CD4-positive, alpha-beta T cell (primary cell): ENCODE data around the gene ALPL. TPM values are rescaled to one million over a fixed set of nuclear protein-coding genes. Genes with fewer than 3 reads are reported as not detected.
"Not testable (repeated sequence)": the region's sequence is repeated elsewhere in the genome, so short reads cannot be mapped to it uniquely, and the experiment has no call there.

Experiments used
- ATAC-seq: fragments of 200-7000 bp; cut with Tn5 transposase; one replicate; pipeline ENCODE4 v1.10.0; 2022; ENCODE audit warnings: mild to moderate bottlenecking; ENCODE audit not compliant: poor library complexity
- CTCF ChIA-PET: fragments of 350-600 bp; sonication (Branson Sonifier 250); formaldehyde crosslinking; loops from one replicate; lab custom pipeline; 2021; ENCODE audit warnings: antibody characterized with exemption, inconsistent platforms; lab: Charles Lee
- POLR2A ChIA-PET: fragments of 350-600 bp; sonication (Branson Sonifier 250); formaldehyde crosslinking; loops from one replicate; lab custom pipeline; 2021; ENCODE audit warnings: antibody characterized with exemption, inconsistent platforms; lab: Charles Lee
- DNase-seq, 14 experiments: peaks; one replicate each; pipeline ENCODE4 v3.0.0-alpha.2; 2013 to 2020; ENCODE audit warnings: mixed read lengths in 2 of 14
- H3K27ac ChIP-seq, 2 donors: one replicate each; pipeline versions ENCODE4 v1.5.1 to v1.7.0; 2013; ENCODE audit warnings: low read length in 2 of 2, low read depth in 1 of 2, mild to moderate bottlenecking in 1 of 2
- H3K27me3 ChIP-seq, 2 experiments: 1 replicate in 1 of 2; 2 replicates in 1 of 2; pipeline versions ENCODE4 v1.6.1 to v1.7.0; 2013; ENCODE audit warnings: low read length in 2 of 2, control low read depth in 1 of 2, mild to moderate bottlenecking in 1 of 2, moderate library complexity in 1 of 2; ENCODE audit not compliant: insufficient read depth in 2 of 2, control insufficient read depth in 1 of 2
- H3K36me3 ChIP-seq: one replicate; pipeline ENCODE4 v1.6.1; 2013; ENCODE audit warnings: low read length, control low read depth; ENCODE audit not compliant: insufficient read depth
- H3K4me1 ChIP-seq: one replicate; pipeline ENCODE4 v1.6.1; 2013; ENCODE audit warnings: low read length, control low read depth; ENCODE audit not compliant: insufficient read depth
- H3K4me3 ChIP-seq: one replicate; pipeline ENCODE4 v1.5.1; 2013; ENCODE audit warnings: mild to moderate bottlenecking, low read length, moderate library complexity
- H3K9me3 ChIP-seq, 2 experiments: 1 replicate in 1 of 2; 2 replicates in 1 of 2; pipeline versions ENCODE4 v1.6.1 to v1.7.0; 2013; ENCODE audit warnings: low read length in 2 of 2, mild to moderate bottlenecking in 2 of 2, control low read depth in 1 of 2, moderate library complexity in 1 of 2; ENCODE audit not compliant: control insufficient read depth in 1 of 2, insufficient read depth in 1 of 2
- H3K27ac Mint-ChIP-seq: one replicate; pipeline ENCODE4 v1.8.0; 2020; ENCODE audit warnings: mixed read lengths
- H3K27me3 Mint-ChIP-seq: one replicate; pipeline ENCODE4 v1.8.0; 2021; ENCODE audit warnings: mixed read lengths
- H3K36me3 Mint-ChIP-seq: one replicate; pipeline ENCODE4 v1.8.0; 2021; ENCODE audit warnings: low read depth, mixed read lengths
- H3K4me1 Mint-ChIP-seq: one replicate; pipeline ENCODE4 v1.8.0; 2021; ENCODE audit warnings: low read depth, mixed read lengths
- H3K4me3 Mint-ChIP-seq: one replicate; pipeline ENCODE4 v1.8.0; 2020; ENCODE audit warnings: mild to moderate bottlenecking, mixed read lengths
- H3K9me3 Mint-ChIP-seq: one replicate; pipeline ENCODE4 v1.8.0; 2020; ENCODE audit warnings: mixed read lengths
- CTCF ChIP-seq: fragments of 200-600 bp; IDR thresholded peaks from one replicate; pipeline ENCODE4 v1.8.0; 2022; ENCODE audit warnings: antibody characterized with exemption, mild to moderate bottlenecking
- intact Hi-C, 2 experiments: fragments of 100-400 bp; cut with DNase I in 1 of 2; cut with micrococcal nuclease in 1 of 2; formaldehyde crosslinking; loops; one replicate each; pipeline versions ENCODE4 v1.15.1 to v1.9.0; 2023 to 2025; cut with DNase I, micrococcal nuclease
- total RNA-seq, 174 experiments: library from RNA in 2 of 174; stranded (reverse) in 2 of 174; gene quantifications; one replicate each; pipeline ENCODE4 v1.2.3 and lab custom pipeline; 2021 to 2026

Gene ALPL
- total RNA-seq, 2 experiments from 2014 or later: not detected

- intact Hi-C loops: no loop called here
- POLR2A ChIA-PET: no interaction called here
- no peak overlapping the region for H3K27ac ChIP-seq
- ATAC-seq: no peak
- peaks cover 2% of the 10 kb centered on the region for H3K36me3 ChIP-seq
- H3K4me1 Mint-ChIP-seq: no peaks in the 10 kb centered on the region
- DNase-seq: no peak
- no peaks in the 10 kb centered on the region for H3K9me3 Mint-ChIP-seq
- CTCF ChIA-PET: no interaction called here
- TF ChIP-seq CTCF: no peak
- no peaks in the 10 kb centered on the region for H3K27me3 Mint-ChIP-seq
- H3K27me3 ChIP-seq: no peaks in the 10 kb centered on the region
- H3K4me3 ChIP-seq: no peak overlapping the region
- H3K4me3 Mint-ChIP-seq: no peak overlapping the region
- no peaks in the 10 kb centered on the region for H3K9me3 ChIP-seq
- no peak overlapping the region for H3K27ac Mint-ChIP-seq
- no peaks in the 10 kb centered on the region for H3K4me1 ChIP-seq
- H3K36me3 Mint-ChIP-seq: peaks cover 54% of the 10 kb centered on the region
Measured at GRCh38 chr1:21469581-21469980, 39.6 kb upstream of the ALPL start.

- TF ChIP-seq CTCF: no peak
- Mint-ChIP-seq H3K4me1 (no peaks in the 10 kb centered on the region), H3K9me3 (no peaks in the 10 kb centered on the region), H3K27ac (no peak overlapping the region), H3K4me3 (no peak overlapping the region), H3K36me3 (peaks cover 81% of the 10 kb centered on the region), H3K27me3 (no peaks in the 10 kb centered on the region)
- Histone ChIP-seq H3K9me3 (no peaks in the 10 kb centered on the region), H3K27me3 (no peaks in the 10 kb centered on the region), H3K36me3 (peaks cover 2% of the 10 kb centered on the region), H3K4me3 (no peak overlapping the region), H3K4me1 (no peaks in the 10 kb centered on the region), H3K27ac (no peak overlapping the region)
- DNase-seq: no peak
- CTCF ChIA-PET: no interaction called here
- intact Hi-C loops: no loop called here
- POLR2A ChIA-PET: no interaction called here
- ATAC-seq: no peak
Measured at GRCh38 chr1:21472861-21473260, 36.4 kb upstream of the ALPL start.

- CTCF ChIA-PET: no interaction called here
- intact Hi-C loops: no loop called here
- peaks cover 4% of the 10 kb centered on the region for H3K27me3 Mint-ChIP-seq
Measured at GRCh38 chr1:21478356-21478755, 30.9 kb upstream of the ALPL start.

GRCh38 chr1:21483881-21484280, 25.3 kb upstream of the ALPL start:
- H3K4me1 Mint-ChIP-seq, POLR2A ChIA-PET, DNase-seq, CTCF ChIA-PET, H3K9me3 Mint-ChIP-seq, ATAC-seq, H3K27ac ChIP-seq, H3K36me3 ChIP-seq, H3K27me3 ChIP-seq, H3K27me3 Mint-ChIP-seq, H3K27ac Mint-ChIP-seq, H3K9me3 ChIP-seq, H3K4me3 Mint-ChIP-seq, H3K4me3 ChIP-seq, intact Hi-C loops: not testable (repeated sequence)
- H3K4me1 ChIP-seq: peaks cover 12% of the 10 kb centered on the region
- peaks cover 11% of the 10 kb centered on the region for H3K36me3 Mint-ChIP-seq

More at GRCh38 chr1:21478356-21478755, 30.9 kb upstream of the ALPL start:
- no peaks in the 10 kb centered on the region for H3K9me3 ChIP-seq
- ATAC-seq: no peak
- POLR2A ChIA-PET: no interaction called here
- no peak overlapping the region for H3K4me3 ChIP-seq
- H3K27me3 ChIP-seq: no peaks in the 10 kb centered on the region
- Mint-ChIP-seq H3K4me3 (no peak overlapping the region), H3K36me3 (peaks cover 67% of the 10 kb centered on the region), H3K9me3 (no peaks in the 10 kb centered on the region), H3K27ac (no peak overlapping the region), H3K4me1 (no peaks in the 10 kb centered on the region)
- no peak for TF ChIP-seq CTCF
- H3K36me3 ChIP-seq: peaks cover 15% of the 10 kb centered on the region
- no peak for DNase-seq
- no peak overlapping the region for H3K27ac ChIP-seq
- no peaks in the 10 kb centered on the region for H3K4me1 ChIP-seq
